Left renal pelvis (tissue), 4 donors: ENCODE measurements around the gene PARL. TPM values are rescaled to one million over a fixed set of nuclear protein-coding genes. Genes with fewer than 3 reads are reported as not detected.

ENCODE experiments used
- DNase-seq, 4 donors: peaks; one replicate each; pipeline ENCODE4 v3.0.0-alpha.2; 2013; ENCODE audit warnings: low read depth in 4 of 4, low spot score in 3 of 4
- polyA plus RNA-seq, 4 donors: library from polyadenylated mRNA; unstranded; fragments of 120-200 nt; gene quantifications; one replicate each; pipeline ENCODE4 v1.2.1, GENCODE V29; 2013; ENCODE audit not compliant: insufficient read length in 4 of 4

PARL gene, protein sequence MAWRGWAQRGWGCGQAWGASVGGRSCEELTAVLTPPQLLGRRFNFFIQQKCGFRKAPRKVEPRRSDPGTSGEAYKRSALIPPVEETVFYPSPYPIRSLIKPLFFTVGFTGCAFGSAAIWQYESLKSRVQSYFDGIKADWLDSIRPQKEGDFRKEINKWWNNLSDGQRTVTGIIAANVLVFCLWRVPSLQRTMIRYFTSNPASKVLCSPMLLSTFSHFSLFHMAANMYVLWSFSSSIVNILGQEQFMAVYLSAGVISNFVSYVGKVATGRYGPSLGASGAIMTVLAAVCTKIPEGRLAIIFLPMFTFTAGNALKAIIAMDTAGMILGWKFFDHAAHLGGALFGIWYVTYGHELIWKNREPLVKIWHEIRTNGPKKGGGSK
- 10 to 100 TPM; 47.7 to 56.9 (median 54.9) TPM for polyA plus RNA-seq

DNA sequence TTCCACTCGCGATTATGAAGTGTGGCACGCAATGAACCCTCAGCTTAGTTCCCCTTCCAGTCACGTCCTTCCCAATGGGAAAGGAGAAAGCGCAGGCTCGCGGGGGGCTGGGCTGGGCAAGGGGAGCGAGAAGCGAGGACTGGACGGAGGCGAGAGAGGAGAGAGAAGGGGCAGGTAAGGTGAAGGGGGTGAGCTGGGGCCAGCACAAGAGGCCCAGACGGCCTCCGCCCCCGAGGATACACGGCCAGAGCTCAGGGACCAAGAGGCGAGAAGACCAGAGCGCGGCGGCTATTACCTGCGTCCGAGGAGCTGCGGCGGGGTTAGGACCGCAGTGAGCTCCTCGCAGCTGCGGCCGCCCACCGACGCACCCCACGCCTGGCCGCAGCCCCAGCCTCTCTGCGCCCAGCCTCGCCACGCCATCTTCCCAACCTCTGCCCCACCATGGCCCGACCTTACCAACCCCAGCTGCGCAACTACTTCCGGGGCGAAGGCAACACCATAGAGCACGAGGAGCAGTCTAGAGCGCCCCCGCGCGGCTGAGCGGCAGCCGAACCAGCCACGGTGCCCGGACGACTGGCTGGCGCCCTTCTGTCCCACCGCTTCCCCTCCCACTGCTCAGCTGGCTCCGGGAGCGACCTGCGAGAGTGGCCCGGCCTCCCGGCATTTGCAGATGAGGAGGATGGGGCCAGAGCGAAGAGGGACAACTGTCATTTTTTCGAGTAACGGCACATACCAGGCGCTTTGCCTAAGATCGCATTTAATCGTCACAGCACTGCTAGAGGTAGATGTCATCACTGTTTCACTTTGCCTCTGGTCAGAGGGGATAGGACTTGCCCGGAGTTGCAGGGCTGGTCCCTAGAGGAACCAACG is at the start of gene PARL:
PARL (minus strand) TSS at position 454 of the 870 bp plus-strand sequence; CDS start at position 420, 34 bp downstream.
- peak; percentile 78 to 88 (median 80) for DNase-seq

GRCh38 chr3:183933160-183933559 is 48.5 kb upstream of the PARL start:
- no peak for DNase-seq

DNA sequence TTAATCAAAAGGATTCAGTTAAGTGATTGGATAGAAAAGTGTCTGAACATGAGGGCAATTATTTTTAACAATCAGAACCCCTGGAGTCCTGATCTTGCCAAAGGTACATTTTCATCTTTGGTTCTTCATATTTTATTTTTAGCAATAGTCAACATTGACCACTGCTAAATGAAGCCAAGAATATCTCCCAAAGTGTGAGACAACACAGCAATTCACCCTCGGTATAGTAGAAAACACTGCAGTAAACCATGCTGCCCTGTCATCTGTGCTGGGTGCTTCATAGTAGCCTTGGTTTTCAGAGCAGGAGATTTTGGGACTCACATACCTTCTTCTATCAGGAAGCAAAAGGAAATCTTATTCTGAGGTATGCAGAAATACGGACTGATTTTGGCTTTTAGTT is 47.2 kb upstream of the PARL start:
- DNase-seq, result no peak

GRCh38 chr3:183930086-183930485 is 45.4 kb upstream of the PARL start:
- no peak for DNase-seq

DNA sequence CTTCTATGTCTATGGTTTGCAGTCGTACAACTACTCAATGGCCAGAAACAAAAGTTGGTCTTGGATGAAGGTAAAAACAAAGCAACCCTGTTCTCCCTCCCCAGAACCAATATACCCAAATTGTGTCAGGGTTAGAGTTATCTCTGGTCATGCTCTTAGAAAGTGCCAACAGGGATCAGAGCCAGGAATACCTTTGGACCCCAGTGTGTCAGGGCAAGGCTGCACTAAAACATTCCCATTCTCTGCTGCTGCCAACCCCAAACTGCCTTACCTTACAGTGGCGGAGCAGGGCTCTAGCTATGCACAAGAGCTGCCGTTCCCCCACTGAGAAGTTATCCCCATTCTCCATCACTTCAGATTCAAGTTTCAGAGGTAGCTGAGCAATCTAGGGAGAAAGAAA is 42.4 kb upstream of the PARL start:
- DNase-seq, result no peak

- no peak for DNase-seq
Measured at GRCh38 chr3:183924956-183925355, 40.3 kb upstream of the PARL start.

- DNase-seq, result no peak
Measured at GRCh38 chr3:183924543-183924942, 39.9 kb upstream of the PARL start.

DNA sequence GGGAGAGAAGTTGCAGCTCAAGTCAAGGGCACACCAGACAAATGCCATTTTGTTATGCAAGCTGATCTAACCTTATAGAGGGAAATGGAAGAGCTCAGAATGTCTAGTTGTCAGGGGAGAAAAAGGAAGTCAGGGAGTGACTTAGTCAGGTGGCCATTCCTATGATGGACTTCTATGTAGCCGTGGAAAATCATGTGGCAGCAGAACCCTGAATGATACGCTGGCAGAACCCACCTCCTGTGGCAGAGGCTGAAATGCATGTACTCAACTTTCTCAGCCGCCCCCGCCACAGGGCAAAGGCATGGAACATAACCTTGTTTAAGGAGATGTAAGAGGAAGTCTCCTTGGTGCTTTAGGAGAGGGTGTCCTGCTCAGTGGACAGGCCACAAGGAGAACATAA is 37.7 kb upstream of the PARL start:
- DNase-seq, result no peak

GRCh38 chr3:183921096-183921495 is 36.4 kb upstream of the PARL start:
- DNase-seq, result no peak

- no peak for DNase-seq
Measured at GRCh38 chr3:183920416-183920815, 35.7 kb upstream of the PARL start.

DNA sequence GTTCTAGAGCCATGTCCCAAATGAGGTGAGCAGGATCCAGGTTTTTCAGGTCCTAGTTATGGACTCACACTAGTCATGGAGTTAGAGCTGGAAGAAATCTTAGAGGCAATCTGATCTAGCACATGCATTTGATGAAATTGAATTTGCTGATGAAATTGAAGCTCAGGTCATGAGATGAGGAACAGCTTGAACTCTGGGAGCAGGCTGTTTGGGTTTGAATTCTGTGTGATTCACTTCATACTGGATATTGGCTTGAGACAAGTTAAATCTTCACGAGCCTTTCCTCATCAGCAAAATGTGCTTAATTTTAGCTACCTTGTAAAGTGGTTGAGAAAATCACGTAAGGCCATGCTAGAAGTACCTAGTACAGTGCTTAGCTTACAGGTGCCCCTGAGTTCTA is 33.5 kb upstream of the PARL start:
- DNase-seq, result no peak

DNA sequence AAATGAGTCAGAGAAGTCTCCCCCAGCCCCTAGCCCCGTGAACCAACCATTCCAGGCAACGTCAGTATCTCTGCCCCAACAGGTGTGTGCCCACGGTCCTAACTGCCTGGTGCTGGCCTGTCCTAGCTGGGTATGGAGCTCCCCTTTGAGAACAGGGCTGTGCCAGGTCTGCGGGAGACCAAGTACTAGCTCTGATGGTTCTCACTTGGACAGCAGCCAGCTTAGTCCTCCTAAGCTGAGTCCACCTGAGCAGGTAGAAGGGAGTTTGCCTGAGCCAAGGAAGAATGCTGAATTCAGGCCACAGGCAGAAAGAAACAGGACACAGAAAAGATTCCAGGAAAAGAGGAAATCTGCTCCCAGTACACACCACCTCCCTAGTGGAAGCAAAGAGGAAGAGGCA is 33.1 kb upstream of the PARL start:
- no peak for DNase-seq

DNA sequence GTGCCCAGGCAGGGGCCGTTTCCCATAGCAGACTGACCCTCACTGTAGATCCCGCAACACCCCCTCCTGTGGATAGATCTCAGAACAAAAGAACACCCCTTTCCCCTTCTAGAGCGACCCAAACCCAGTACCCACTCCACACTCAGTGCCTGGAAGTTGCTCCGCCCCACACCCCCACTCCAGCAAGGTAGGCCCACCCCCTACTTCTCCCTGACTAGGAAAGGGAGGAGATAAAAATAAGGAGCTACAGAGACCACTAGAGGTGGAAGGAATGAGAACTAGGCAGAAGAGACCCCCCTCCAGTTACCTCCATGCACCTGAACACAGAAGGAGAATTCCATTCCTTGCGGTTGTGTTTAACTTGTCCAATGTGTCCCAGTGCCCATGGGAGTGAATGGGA is 30.2 kb upstream of the PARL start:
- no peak for DNase-seq

GRCh38 chr3:183913580-183913920 is 28.9 kb upstream of the PARL start:
- DNase-seq, result no peak

DNA sequence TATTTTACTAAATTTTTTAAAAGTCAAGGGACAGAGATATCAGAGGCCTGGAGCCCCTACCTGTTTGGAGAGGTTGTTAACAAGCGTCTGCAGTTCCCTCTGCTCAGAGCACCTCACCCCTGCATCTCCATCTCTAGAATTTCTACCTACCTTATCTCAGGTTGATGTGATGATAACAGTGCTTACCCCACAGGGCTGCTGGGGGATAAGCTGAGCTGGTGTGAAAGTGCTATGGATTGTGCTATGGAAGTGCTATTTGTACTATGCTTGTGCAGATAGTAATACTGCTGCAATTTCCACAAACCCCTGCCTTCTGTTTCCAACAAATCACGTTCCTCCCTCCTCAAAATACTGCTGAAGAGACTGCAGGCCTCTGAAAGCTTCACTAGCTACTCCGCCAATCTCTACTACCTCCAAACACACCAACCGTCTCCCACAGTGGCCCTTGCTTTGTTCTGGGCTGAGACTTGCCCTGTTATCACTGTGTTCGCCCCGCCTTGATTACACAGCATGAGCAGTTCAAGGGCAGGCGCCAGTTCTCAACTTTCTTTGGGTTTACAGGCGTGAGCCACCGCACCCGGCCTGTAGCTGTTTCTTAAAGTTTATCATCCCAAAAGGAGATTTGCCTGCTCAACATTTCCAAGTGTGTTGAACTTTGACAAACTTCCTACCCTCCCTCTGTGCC is 28.4 kb upstream of the PARL start:
- DNase-seq, result no peak

GRCh38 chr3:183911763-183912506 is 27.3 kb upstream of the PARL start:
- DNase-seq, result no peak

DNA sequence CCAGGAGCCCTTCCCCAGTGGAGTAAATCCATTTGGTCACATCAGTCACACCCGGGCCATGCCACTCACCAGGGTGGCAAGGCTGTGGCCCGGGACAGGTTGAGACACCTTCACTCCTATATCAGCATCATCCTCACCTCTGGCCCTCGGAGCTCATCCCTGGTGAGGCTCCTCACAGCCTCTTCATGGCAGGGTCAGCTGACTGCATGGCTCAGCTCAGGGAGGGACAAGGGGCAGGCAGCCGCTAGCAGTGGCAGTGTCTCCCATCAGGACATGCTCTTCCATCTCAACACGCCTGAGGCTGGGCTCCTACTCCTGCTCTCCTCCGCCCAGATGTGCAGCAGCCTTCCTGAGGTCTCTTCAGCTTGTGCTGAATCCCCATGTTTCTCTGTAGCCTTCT is 26.4 kb upstream of the PARL start:
- no peak for DNase-seq

DNA sequence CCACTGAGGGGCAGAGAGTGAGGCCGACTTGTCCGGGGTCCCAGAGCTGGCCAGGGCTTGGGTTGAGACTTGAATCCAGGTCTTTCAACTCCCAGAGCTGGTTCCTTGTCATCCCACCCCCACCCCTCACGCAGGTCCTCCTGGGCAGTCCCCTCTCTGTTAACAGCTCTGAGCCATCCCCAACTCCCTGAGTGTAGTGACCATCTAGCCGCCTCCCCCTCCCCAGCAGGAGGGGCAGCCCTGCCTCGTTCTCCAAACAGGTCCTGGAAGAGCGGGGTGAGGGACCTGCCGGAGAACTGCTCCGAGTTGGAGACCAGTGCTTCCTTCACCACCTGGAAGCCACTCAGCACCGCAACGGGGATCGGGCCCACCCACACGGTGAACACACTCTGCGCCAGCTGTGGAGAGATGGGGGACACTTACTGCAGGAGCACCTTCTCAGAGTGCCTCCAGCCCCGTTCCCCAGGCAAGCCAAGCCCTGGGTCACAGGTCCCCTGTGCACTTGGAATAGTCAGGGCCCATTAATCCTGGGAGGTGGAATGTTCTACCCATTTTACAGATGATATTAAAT is 24.4 kb upstream of the PARL start:
- no peak for DNase-seq

GRCh38 chr3:183907911-183908331 is 23.2 kb upstream of the PARL start:
- DNase-seq, result no peak

DNA sequence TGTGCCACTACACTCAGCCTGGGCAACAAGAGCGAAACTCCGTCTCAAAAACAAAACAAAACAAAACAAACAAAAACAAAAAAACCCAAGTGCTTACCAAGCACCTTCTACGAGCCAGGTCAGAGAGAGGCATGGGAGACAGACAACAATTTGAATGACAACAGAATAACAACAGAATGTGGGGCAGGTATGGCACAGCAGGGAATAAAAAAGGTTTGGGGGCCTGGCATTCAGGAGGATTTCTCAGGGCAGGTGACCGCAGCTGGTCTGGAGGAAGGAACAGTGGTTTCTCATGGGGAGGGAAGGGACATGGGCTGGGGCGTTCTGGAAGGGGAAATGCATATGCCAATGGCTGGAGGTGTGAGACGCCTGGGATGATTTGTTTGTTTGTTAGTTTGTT is 22.5 kb upstream of the PARL start:
- DNase-seq, result no peak
